Measurements from ENCODE around the gene FBXL17. TPM values are rescaled to one million over a fixed set of nuclear protein-coding genes. Genes with fewer than 3 reads are reported as not detected.

FBXL17 gene
- total RNA-seq, 4 donors from 2014 or later: 10.7 to 31.6 (median 22.1) TPM

- no peaks in the 10 kb centered on the region for H3K36me3 ChIP-seq
- no peaks in the 10 kb centered on the region for H3K27me3 ChIP-seq
- H3K4me1 ChIP-seq: no peaks in the 10 kb centered on the region
- no peak overlapping the region for H3K4me3 ChIP-seq
- no peaks in the 10 kb centered on the region for H3K9me3 ChIP-seq
- DNase-seq: no peak
- H3K27ac ChIP-seq: no peak overlapping the region
- TF ChIP-seq POLR2A (IDR thresholded peaks at IDR 0.05) (no peak), CTCF (IDR thresholded peaks at IDR 0.05) (no peak)
These were observed 513.1 kb downstream of the FBXL17 start for GRCh38 chr5:107868650-107869409.

GRCh38 chr5:107867266-107867665, 514.6 kb downstream of the FBXL17 start:
- no peaks in the 10 kb centered on the region for H3K9me3 ChIP-seq
- no peak for DNase-seq
- H3K4me3 ChIP-seq: no peak overlapping the region
- H3K27me3 ChIP-seq: no peaks in the 10 kb centered on the region
- TF ChIP-seq POLR2A (IDR thresholded peaks at IDR 0.05) (no peak), CTCF (IDR thresholded peaks at IDR 0.05) (no peak)
- no peak overlapping the region for H3K27ac ChIP-seq
- no peaks in the 10 kb centered on the region for H3K36me3 ChIP-seq
- no peaks in the 10 kb centered on the region for H3K4me1 ChIP-seq

GRCh38 chr5:107864793-107865192, 517.1 kb downstream of the FBXL17 start:
- H3K27me3 ChIP-seq: no peaks in the 10 kb centered on the region
- DNase-seq: no peak
- TF ChIP-seq POLR2A (IDR thresholded peaks at IDR 0.05) (no peak), CTCF (IDR thresholded peaks at IDR 0.05) (no peak)
- H3K9me3 ChIP-seq: no peaks in the 10 kb centered on the region
- no peak overlapping the region for H3K4me3 ChIP-seq
- H3K4me1 ChIP-seq: no peaks in the 10 kb centered on the region
- H3K36me3 ChIP-seq: peaks cover 0 to 3% (median 0%) of the 10 kb centered on the region in 3 donors
- H3K27ac ChIP-seq: no peak overlapping the region

- peaks cover 0 to 3% (median 0%) of the 10 kb centered on the region in 3 donors for H3K36me3 ChIP-seq
- no peaks in the 10 kb centered on the region for H3K9me3 ChIP-seq
- DNase-seq: no peak
- TF ChIP-seq POLR2A (IDR thresholded peaks at IDR 0.05) (no peak), CTCF (IDR thresholded peaks at IDR 0.05) (no peak)
- no peaks in the 10 kb centered on the region for H3K27me3 ChIP-seq
- H3K4me3 ChIP-seq: no peak overlapping the region
- no peaks in the 10 kb centered on the region for H3K4me1 ChIP-seq
- no peak overlapping the region for H3K27ac ChIP-seq
These were observed 518.8 kb downstream of the FBXL17 start for GRCh38 chr5:107863125-107863524.

- Histone ChIP-seq H3K27ac (no peak overlapping the region), H3K36me3 (peaks cover 0 to 3% (median 0%) of the 10 kb centered on the region in 3 donors), H3K27me3 (no peaks in the 10 kb centered on the region), H3K9me3 (no peaks in the 10 kb centered on the region), H3K4me1 (no peaks in the 10 kb centered on the region), H3K4me3 (no peak overlapping the region)
- no peak for TF ChIP-seq CTCF (IDR thresholded peaks at IDR 0.05)
- no peak for TF ChIP-seq POLR2A (IDR thresholded peaks at IDR 0.05)
- DNase-seq: no peak
These were observed 520.3 kb downstream of the FBXL17 start for GRCh38 chr5:107861565-107861964.

Measured in Peyer's patch (tissue), 4 donors.